Esophagus muscularis mucosa (tissue), 4 donors: ENCODE results near the gene WDFY2. TPM values are rescaled to one million over a fixed set of nuclear protein-coding genes. Genes with fewer than 3 reads are reported as not detected.

Source experiments
- DNase-seq: peaks from one replicate; pipeline ENCODE4 v3.0.0-alpha.2; 2017; ENCODE audit errors: extremely low spot score
- H3K27ac ChIP-seq, 4 donors: fragments of 200-600 bp; sonication (generic); replicated peaks in 1 of 4; 1 replicate in 3 of 4; 2 replicates in 1 of 4; pipeline ENCODE4 v1.5.1; 2016 to 2019; ENCODE audit warnings: mild to moderate bottlenecking in 1 of 4
- H3K27me3 ChIP-seq, 4 donors: fragments of 200-600 bp; sonication (generic); one replicate each; pipeline versions ENCODE4 v1.5.1 to v1.6.0; 2016 to 2019
- H3K36me3 ChIP-seq, 4 donors: fragments of 200-600 bp; sonication (generic); one replicate each; pipeline ENCODE4 v1.5.1; 2016 to 2019
- H3K4me1 ChIP-seq, 4 donors: fragments of 200-600 bp; sonication (generic); one replicate each; pipeline ENCODE4 v1.5.1; 2016 to 2019
- H3K4me3 ChIP-seq, 4 donors: fragments of 200-600 bp; sonication (generic); 1 replicate in 2 of 4; 2 replicates in 2 of 4; pipeline ENCODE4 v1.5.1; 2016 to 2019; ENCODE audit warnings: mild to moderate bottlenecking in 4 of 4, moderate library complexity in 1 of 4
- H3K9me3 ChIP-seq, 4 donors: fragments of 200-600 bp; sonication (generic); 1 replicate in 3 of 4; 2 replicates in 1 of 4; pipeline ENCODE4 v1.5.1; 2016 to 2019
- CTCF ChIP-seq, 3 experiments: fragments of 200-600 bp in 2 of 3; fragments of 450-650 bp in 1 of 3; sonication (generic) in 2 of 3; IDR thresholded peaks; one replicate each; pipeline ENCODE4 v1.5.1; 2017 to 2019; ENCODE audit warnings: antibody characterized with exemption in 3 of 3, mild to moderate bottlenecking in 2 of 3, moderate library complexity in 1 of 3
- EP300 ChIP-seq: sonication (generic); formaldehyde crosslinking; IDR thresholded peaks from one replicate; pipeline ENCODE4 v1.6.1; 2017; ENCODE audit warnings: antibody characterized with exemption
- POLR2A ChIP-seq: fragments of 450-650 bp; IDR thresholded peaks from one replicate; pipeline ENCODE4 v1.6.1; 2017; ENCODE audit warnings: antibody characterized with exemption, moderate library complexity, mild to moderate bottlenecking, low read depth
- POLR2AphosphoS5 ChIP-seq, 2 donors: sonication (generic); formaldehyde crosslinking; IDR thresholded peaks; one replicate each; pipeline ENCODE4 v1.6.1; 2017; ENCODE audit warnings: antibody characterized with exemption in 2 of 2
- WGBS: methylation state at CpG from one replicate; pipeline ENCODE4 v1.1.5; 2018; 5-methylcytosine and 5-hydroxymethylcytosine counted together
- intact Hi-C: fragments of 100-400 bp; cut with DNase I; formaldehyde crosslinking; loops from one replicate; pipeline ENCODE4 v1.15.1; 2023
- total RNA-seq, 4 donors: library from RNA; depleted of rRNA; stranded (reverse); fragments of >200 nt; gene quantifications; one replicate each; pipeline versions ENCODE4 v1.1.0 to v1.2.1, GENCODE V29; 2016

WDFY2 gene
- total RNA-seq, 4 donors from 2014 or later = 4.7 to 8.7 (median 5.7) TPM

- TF ChIP-seq POLR2A (no peak), CTCF (IDR thresholded peaks at IDR 0.05) (no peak), POLR2AphosphoS5 (IDR thresholded peaks at IDR 0.05) (no peak), EP300 (no peak)
- 96% methylated on average over 3 of the region's 3 CpGs for WGBS
Measured at GRCh38 chr13:51715613-51716012, 131.4 kb downstream of the WDFY2 start.

GRCh38 chr13:51717786-51718398 is 133.6 kb downstream of the WDFY2 start:
- no peak for DNase-seq
- no peaks in the 10 kb centered on the region for H3K36me3 ChIP-seq
- no peak overlapping the region for H3K4me3 ChIP-seq
- peaks cover 6 to 11% (median 9%) of the 10 kb centered on the region in 4 donors for H3K4me1 ChIP-seq
- no peak overlapping the region for H3K27ac ChIP-seq
- intact Hi-C loops = no loop called here
- no peaks in the 10 kb centered on the region for H3K9me3 ChIP-seq
- WGBS = 85% methylated on average over 1 of the region's 1 CpG
- no peaks in the 10 kb centered on the region for H3K27me3 ChIP-seq
- TF ChIP-seq POLR2AphosphoS5 (IDR thresholded peaks at IDR 0.05) = no peak
- TF ChIP-seq CTCF (IDR thresholded peaks at IDR 0.05) = no peak
- no peak for TF ChIP-seq EP300
- no peak for TF ChIP-seq POLR2A

More at GRCh38 chr13:51715613-51716012, 131.4 kb downstream of the WDFY2 start:
- Histone ChIP-seq H3K4me1 (no peaks in the 10 kb centered on the region), H3K27ac (no peak overlapping the region), H3K27me3 (no peaks in the 10 kb centered on the region), H3K9me3 (no peaks in the 10 kb centered on the region), H3K4me3 (no peak overlapping the region), H3K36me3 (no peaks in the 10 kb centered on the region)
- intact Hi-C loops = no loop called here
- DNase-seq = peak; percentile 31

- H3K4me3 ChIP-seq = no peak overlapping the region
- intact Hi-C loops = no loop called here
- WGBS = 93% methylated on average over 1 of the region's 1 CpG
- no peak overlapping the region for H3K27ac ChIP-seq
- no peaks in the 10 kb centered on the region for H3K27me3 ChIP-seq
- DNase-seq = no peak
- TF ChIP-seq POLR2AphosphoS5 (IDR thresholded peaks at IDR 0.05) (no peak), CTCF (IDR thresholded peaks at IDR 0.05) (no peak), POLR2A (no peak), EP300 (no peak)
- H3K36me3 ChIP-seq = no peaks in the 10 kb centered on the region
- peaks cover 6 to 11% (median 9%) of the 10 kb centered on the region in 4 donors for H3K4me1 ChIP-seq
- no peaks in the 10 kb centered on the region for H3K9me3 ChIP-seq
Measured at GRCh38 chr13:51719394-51719793, 135.1 kb downstream of the WDFY2 start.

GRCh38 chr13:51721496-51721895 is 137.2 kb downstream of the WDFY2 start:
- H3K27me3 ChIP-seq = no peaks in the 10 kb centered on the region
- peaks cover 9 to 11% (median 10%) of the 10 kb centered on the region in 4 donors for H3K4me1 ChIP-seq
- no peaks in the 10 kb centered on the region for H3K36me3 ChIP-seq
- no peak for TF ChIP-seq EP300
- TF ChIP-seq CTCF (IDR thresholded peaks at IDR 0.05) = no peak
- TF ChIP-seq POLR2AphosphoS5 (IDR thresholded peaks at IDR 0.05) = no peak
- no peak for TF ChIP-seq POLR2A
- DNase-seq = no peak
- intact Hi-C loops = loop anchor here (10.0 kb wide), 1 partner anchor 137 kb away; the partner anchor contains the start of gene WDFY2
- 50% methylated on average over 3 of the region's 3 CpGs for WGBS
- H3K27ac ChIP-seq = peak overlapping the region in 3 of 4 donors; percentile 26 to 52 (median 33)
- H3K9me3 ChIP-seq = no peaks in the 10 kb centered on the region
- H3K4me3 ChIP-seq = no peak overlapping the region

GRCh38 chr13:51723529-51723928 is 139.3 kb downstream of the WDFY2 start:
- Histone ChIP-seq H3K9me3 (no peaks in the 10 kb centered on the region), H3K36me3 (peaks cover 0 to 7% (median 0%) of the 10 kb centered on the region in 4 donors)

More at GRCh38 chr13:51723529-51723928, 139.3 kb downstream of the WDFY2 start:
- TF ChIP-seq POLR2A = no peak
- TF ChIP-seq CTCF (IDR thresholded peaks at IDR 0.05) = no peak
- TF ChIP-seq POLR2AphosphoS5 (IDR thresholded peaks at IDR 0.05) = no peak
- no peaks in the 10 kb centered on the region for H3K27me3 ChIP-seq
- intact Hi-C loops = loop anchor here (10.0 kb wide), 1 partner anchor 139 kb away; the partner anchor contains the start of gene WDFY2
- no peak overlapping the region for H3K4me3 ChIP-seq
- no peak for DNase-seq
- H3K4me1 ChIP-seq = peaks cover 9 to 14% (median 10%) of the 10 kb centered on the region in 4 donors
- 93% methylated on average over 6 of the region's 6 CpGs for WGBS
- H3K27ac ChIP-seq = no peak overlapping the region
